ENCODE data around the gene XYLT1. TPM values are rescaled to one million over a fixed set of nuclear protein-coding genes. Genes with fewer than 3 reads are reported as not detected.
"Not testable (repeated sequence)": the region's sequence is repeated elsewhere in the genome, so short reads cannot be mapped to it uniquely, and the experiment has no call there.

The XYLT1 gene
- total RNA-seq, 3 donors from 2014 or later (not counting 1 experiment from before 2014, with no cell fraction given): 40.9 to 55.5 (median 43.8) TPM

DNA sequence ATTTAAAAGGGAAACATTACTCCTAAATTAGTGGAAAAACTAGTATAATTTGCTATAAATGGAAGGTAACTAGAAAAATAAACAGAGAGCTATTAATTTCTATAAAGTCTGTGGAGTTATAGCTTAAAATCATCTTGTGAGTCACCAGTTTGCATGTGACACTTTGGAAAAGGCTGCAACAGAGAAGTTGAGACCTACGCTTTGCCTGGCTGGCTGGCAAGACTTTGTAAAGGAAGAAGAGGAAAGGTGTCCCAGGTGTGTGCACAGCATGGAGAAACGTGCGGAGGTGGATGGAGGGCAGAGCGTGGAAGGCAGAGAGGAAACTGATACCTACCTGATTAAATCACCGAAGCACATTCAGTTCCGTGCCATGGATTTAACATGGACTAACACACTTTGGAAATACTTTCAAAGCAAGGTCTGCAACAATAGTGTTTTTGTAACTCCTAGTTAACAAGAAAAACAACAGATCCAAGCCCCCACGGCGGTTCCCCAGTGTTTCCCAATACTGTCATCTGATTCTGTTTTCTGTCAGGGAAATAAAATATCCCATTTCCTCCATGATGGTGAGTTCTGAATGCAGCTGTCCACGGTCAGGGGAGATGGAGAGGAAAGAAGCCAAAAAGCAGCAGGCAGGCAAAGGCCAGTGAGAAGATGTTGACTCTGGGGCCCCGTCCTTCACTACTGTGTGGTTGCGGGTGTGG, 134.8 kb downstream of the XYLT1 start:
- H3K4me3 Mint-ChIP-seq: no peak overlapping the region
- peak overlapping the region; percentile 17 to 41 for H3K27ac Mint-ChIP-seq
- 89% methylated on average over 10 of the region's 11 CpGs for WGBS (ENCODE audit: insufficient coverage)
- intact Hi-C loops (cut with micrococcal nuclease): no loop called here
- Histone ChIP-seq H3K27me3 (ENCODE audit: control insufficient read depth, insufficient read depth, low read length) (no peaks in the 10 kb centered on the region), H3K4me3 (ENCODE audit: low read length) (no peak overlapping the region), H3K27ac (ENCODE audit: low read length) (no peak overlapping the region), H3K36me3 (ENCODE audit: control insufficient read depth, insufficient read depth, low read length) (no peaks in the 10 kb centered on the region), H3K4me1 (ENCODE audit: control insufficient read depth, insufficient read depth, low read length) (peaks cover 19% of the 10 kb centered on the region), H3K9me3 (ENCODE audit: control insufficient read depth, insufficient read depth, low read length) (no peaks in the 10 kb centered on the region)
- no peaks in the 10 kb centered on the region for H3K36me3 Mint-ChIP-seq
- H3K4me1 Mint-ChIP-seq: peaks cover 43 to 56% of the 10 kb centered on the region in 2 donors
- ATAC-seq: no peak
- H3K9me3 Mint-ChIP-seq: no peaks in the 10 kb centered on the region
- no peaks in the 10 kb centered on the region for H3K27me3 Mint-ChIP-seq (ENCODE audit: low read depth in 2 of 2)
- DNase-seq: no peak
- TF ChIP-seq CTCF (IDR thresholded peaks at IDR 0.05): no peak

DNA sequence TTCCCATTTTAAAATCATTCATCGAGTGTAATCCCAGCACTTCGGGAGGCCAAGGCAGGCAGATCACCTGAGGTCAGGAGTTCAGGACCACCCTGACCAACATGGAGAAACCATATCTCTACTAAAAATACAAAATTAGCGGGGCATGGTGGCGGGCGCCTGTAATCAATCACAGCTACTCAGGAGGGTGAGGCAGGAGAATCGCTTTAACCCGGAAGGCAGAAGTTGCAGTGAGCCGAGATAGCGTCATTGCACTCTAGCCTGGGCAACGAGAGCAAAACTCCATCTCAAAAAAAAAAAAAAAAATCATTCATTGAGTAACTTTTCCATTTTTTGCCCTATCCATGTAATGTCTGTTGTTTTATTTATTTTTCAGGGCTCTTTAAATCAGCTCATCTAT, 135.4 kb downstream of the XYLT1 start:
- H3K4me1 ChIP-seq (ENCODE audit: control insufficient read depth, insufficient read depth, low read length): peaks cover 17% of the 10 kb centered on the region
- H3K36me3 Mint-ChIP-seq; H3K27ac ChIP-seq (ENCODE audit: low read length); H3K36me3 ChIP-seq (ENCODE audit: control insufficient read depth, insufficient read depth, low read length); H3K9me3 Mint-ChIP-seq; H3K4me3 ChIP-seq (ENCODE audit: low read length); H3K4me3 Mint-ChIP-seq; H3K9me3 ChIP-seq (ENCODE audit: control insufficient read depth, insufficient read depth, low read length); H3K27me3 ChIP-seq (ENCODE audit: control insufficient read depth, insufficient read depth, low read length); ATAC-seq; H3K27me3 Mint-ChIP-seq (ENCODE audit: low read depth in 2 of 2); intact Hi-C loops (cut with micrococcal nuclease); DNase-seq: not testable (repeated sequence)
- Mint-ChIP-seq H3K27ac (peak overlapping the region; percentile 17 to 41), H3K4me1 (peaks cover 37 to 51% of the 10 kb centered on the region in 2 donors)
- 96% methylated on average over 9 of the region's 10 CpGs for WGBS (ENCODE audit: insufficient coverage)

DNA sequence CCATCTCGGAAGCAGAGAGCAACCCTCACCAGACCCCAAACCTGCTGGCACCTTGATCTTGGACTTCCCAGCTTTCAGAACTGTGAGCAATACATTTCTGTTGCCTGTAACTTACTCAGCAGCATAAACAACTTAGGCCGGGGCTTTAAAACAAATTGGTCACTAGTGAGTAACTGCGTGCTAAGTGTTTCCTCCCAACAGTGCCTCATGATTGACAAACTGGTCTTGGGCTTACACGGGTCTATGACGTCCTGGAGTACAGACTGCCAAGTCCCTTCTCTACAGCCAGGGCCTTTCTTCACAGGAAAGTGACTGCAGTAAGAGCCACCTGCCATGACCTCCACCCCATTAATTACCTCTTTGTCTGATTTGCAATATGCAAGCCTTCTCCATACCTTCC, 136.7 kb downstream of the XYLT1 start:
- Histone ChIP-seq H3K9me3 (ENCODE audit: control insufficient read depth, insufficient read depth, low read length) (no peaks in the 10 kb centered on the region), H3K27ac (ENCODE audit: low read length) (no peak overlapping the region), H3K4me3 (ENCODE audit: low read length) (no peak overlapping the region), H3K4me1 (ENCODE audit: control insufficient read depth, insufficient read depth, low read length) (peaks cover 10% of the 10 kb centered on the region), H3K36me3 (ENCODE audit: control insufficient read depth, insufficient read depth, low read length) (no peaks in the 10 kb centered on the region), H3K27me3 (ENCODE audit: control insufficient read depth, insufficient read depth, low read length) (no peaks in the 10 kb centered on the region)
- peak overlapping the region in 1 of 2 donors; percentile 33 for H3K27ac Mint-ChIP-seq
- H3K4me1 Mint-ChIP-seq: peaks cover 38 to 57% of the 10 kb centered on the region in 2 donors
- no peaks in the 10 kb centered on the region for H3K9me3 Mint-ChIP-seq
- no peak overlapping the region for H3K4me3 Mint-ChIP-seq
- ATAC-seq (no peak), DNase-seq (no peak)
- 90% methylated on average over 5 of the region's 5 CpGs for WGBS (ENCODE audit: insufficient coverage)
- no peak for TF ChIP-seq CTCF (IDR thresholded peaks at IDR 0.05)
- intact Hi-C loops (cut with micrococcal nuclease): no loop called here
- no peaks in the 10 kb centered on the region for H3K27me3 Mint-ChIP-seq (ENCODE audit: low read depth in 2 of 2)
- H3K36me3 Mint-ChIP-seq: no peaks in the 10 kb centered on the region

DNA sequence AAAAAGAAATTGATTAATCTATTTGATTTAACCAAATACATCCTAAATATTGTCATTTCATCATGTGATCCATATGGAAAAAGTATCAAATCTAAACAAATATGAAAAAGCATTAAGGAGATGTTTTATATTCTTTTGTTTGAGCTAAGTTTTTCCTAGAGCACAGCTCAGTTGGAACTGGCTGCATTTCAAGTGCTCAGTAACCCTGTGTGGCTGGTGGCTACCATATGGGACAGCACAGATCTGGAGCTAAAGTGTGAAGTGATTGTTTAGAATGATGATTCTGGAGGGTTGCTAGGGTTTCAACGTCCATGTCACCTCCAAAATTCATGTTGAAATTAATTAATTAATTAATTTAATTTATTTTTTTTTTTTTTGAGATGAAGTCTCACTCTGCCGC, 137.5 kb downstream of the XYLT1 start:
- Mint-ChIP-seq H3K4me3 (no peak overlapping the region), H3K27me3 (ENCODE audit: low read depth in 2 of 2) (no peaks in the 10 kb centered on the region), H3K4me1 (peaks cover 41 to 60% of the 10 kb centered on the region in 2 donors), H3K27ac (no peak overlapping the region), H3K36me3 (no peaks in the 10 kb centered on the region), H3K9me3 (no peaks in the 10 kb centered on the region)
- WGBS (ENCODE audit: insufficient coverage): 92% methylated on average over 2 of the region's 2 CpGs
- no peak for TF ChIP-seq CTCF (IDR thresholded peaks at IDR 0.05)
- peaks cover 10% of the 10 kb centered on the region for H3K4me1 ChIP-seq (ENCODE audit: control insufficient read depth, insufficient read depth, low read length)
- intact Hi-C loops (cut with micrococcal nuclease): no loop called here
- no peak overlapping the region for H3K27ac ChIP-seq (ENCODE audit: low read length)
- H3K9me3 ChIP-seq (ENCODE audit: control insufficient read depth, insufficient read depth, low read length): no peaks in the 10 kb centered on the region
- no peaks in the 10 kb centered on the region for H3K27me3 ChIP-seq (ENCODE audit: control insufficient read depth, insufficient read depth, low read length)
- no peak overlapping the region for H3K4me3 ChIP-seq (ENCODE audit: low read length)
- ATAC-seq: no peak
- no peak for DNase-seq
- H3K36me3 ChIP-seq (ENCODE audit: control insufficient read depth, insufficient read depth, low read length): no peaks in the 10 kb centered on the region

Measured in natural killer cell (primary cell).